Loucy (cell line): ENCODE measurements around the gene ZNF718.

Source experiments
- H2AFZ ChIP-seq: fragments of 200-600 bp; sonication (generic); 2 replicates; pipeline ENCODE4 v1.6.0; 2016; ENCODE audit warnings: antibody characterized with exemption, mild to moderate bottlenecking, low read length, moderate library complexity
- H3F3A ChIP-seq: fragments of 200-600 bp; 2 replicates; pipeline ENCODE4 v1.6.0; 2016; ENCODE audit warnings: antibody characterized with exemption, low read depth, mild to moderate bottlenecking
- H3K27me3 ChIP-seq: fragments of 200-600 bp; sonication (generic); 2 replicates; pipeline ENCODE4 v1.6.1; 2014; ENCODE audit warnings: low read length, mild to moderate bottlenecking; ENCODE audit not compliant: insufficient read depth, poor library complexity, severe bottlenecking
- H3K36me3 ChIP-seq: fragments of 200-600 bp; sonication (generic); 2 replicates; pipeline ENCODE4 v1.6.1; 2016; ENCODE audit warnings: low read length; ENCODE audit not compliant: insufficient read depth
- H3K4me1 ChIP-seq: fragments of 200-600 bp; sonication (generic); 2 replicates; pipeline ENCODE4 v1.5.1; 2014; ENCODE audit warnings: low read length, mild to moderate bottlenecking; ENCODE audit not compliant: insufficient read depth, poor library complexity, severe bottlenecking
- H3K4me2 ChIP-seq: fragments of 200-600 bp; sonication (generic); 2 replicates; pipeline ENCODE4 v1.6.0; 2014; ENCODE audit warnings: antibody characterized with exemption, low read length, low read depth, mild to moderate bottlenecking; ENCODE audit not compliant: poor library complexity, severe bottlenecking
- H3K4me3 ChIP-seq: fragments of 200-600 bp; sonication (generic); 2 replicates; pipeline ENCODE4 v1.5.1; 2014; ENCODE audit warnings: low read length, mild to moderate bottlenecking, mixed read lengths; ENCODE audit not compliant: poor library complexity, severe bottlenecking
- H3K79me2 ChIP-seq: fragments of 200-600 bp; sonication (generic); 2 replicates; pipeline ENCODE4 v1.6.1; 2014; ENCODE audit warnings: low read length; ENCODE audit not compliant: insufficient read depth
- H3K9ac ChIP-seq: fragments of 200-600 bp; sonication (generic); 2 replicates; pipeline ENCODE4 v1.6.0; 2014; ENCODE audit warnings: mild to moderate bottlenecking, low read depth, low read length, moderate library complexity; ENCODE audit not compliant: poor library complexity, severe bottlenecking
- H3K9me2 ChIP-seq: fragments of 200-600 bp; sonication (generic); replicated peaks from 2 replicates; pipeline ENCODE4 v1.6.1; 2016; ENCODE audit warnings: low read depth, low read length, mixed read lengths
- H3K9me3 ChIP-seq: fragments of 200-600 bp; sonication (generic); 2 replicates; pipeline ENCODE4 v1.6.1; 2014; ENCODE audit warnings: mild to moderate bottlenecking, antibody characterized with exemption, low read length, low read depth; ENCODE audit not compliant: insufficient read depth
- H4K20me1 ChIP-seq: fragments of 200-600 bp; sonication (generic); 2 replicates; pipeline ENCODE4 v1.6.0; 2014; ENCODE audit warnings: antibody characterized with exemption, low read length, mild to moderate bottlenecking; ENCODE audit not compliant: insufficient read depth, poor library complexity, severe bottlenecking
- EZH2phosphoT487 ChIP-seq: fragments of 200-600 bp; IDR thresholded peaks from 2 replicates; pipeline ENCODE4 v1.6.1; 2018; ENCODE audit warnings: antibody characterized with exemption, mild to moderate bottlenecking, moderate library complexity, borderline replicate concordance
- TF ChIP-seq, protein P1 (sequence below): fragments of 200-600 bp; sonication (generic); conservative IDR thresholded peaks from 2 replicates; pipeline ENCODE4 v1.5.1; 2014; ENCODE audit warnings: mild to moderate bottlenecking, antibody characterized with exemption, low read length

The ZNF718 gene

GRCh38 chr4:107444-108429 lies 16.6 kb upstream of the ZNF718 start:
- Histone ChIP-seq H3K27me3 (no peaks in the 10 kb centered on the region), H3K9ac (no peak overlapping the region), H3K4me2 (no peak overlapping the region), H3K4me3 (no peak overlapping the region), H3K4me1 (peaks cover 17% of the 10 kb centered on the region), H3K9me2 (no peaks in the 10 kb centered on the region), H4K20me1 (no peaks in the 10 kb centered on the region), H2AFZ (no peak overlapping the region), H3F3A (no peaks in the 10 kb centered on the region), H3K79me2 (no peaks in the 10 kb centered on the region), H3K36me3 (no peaks in the 10 kb centered on the region), H3K9me3 (peaks cover 11% of the 10 kb centered on the region; the same call in 1 of the 2 replicates)
- no peak for TF ChIP-seq EZH2phosphoT487
- TF ChIP-seq, protein P1, sequence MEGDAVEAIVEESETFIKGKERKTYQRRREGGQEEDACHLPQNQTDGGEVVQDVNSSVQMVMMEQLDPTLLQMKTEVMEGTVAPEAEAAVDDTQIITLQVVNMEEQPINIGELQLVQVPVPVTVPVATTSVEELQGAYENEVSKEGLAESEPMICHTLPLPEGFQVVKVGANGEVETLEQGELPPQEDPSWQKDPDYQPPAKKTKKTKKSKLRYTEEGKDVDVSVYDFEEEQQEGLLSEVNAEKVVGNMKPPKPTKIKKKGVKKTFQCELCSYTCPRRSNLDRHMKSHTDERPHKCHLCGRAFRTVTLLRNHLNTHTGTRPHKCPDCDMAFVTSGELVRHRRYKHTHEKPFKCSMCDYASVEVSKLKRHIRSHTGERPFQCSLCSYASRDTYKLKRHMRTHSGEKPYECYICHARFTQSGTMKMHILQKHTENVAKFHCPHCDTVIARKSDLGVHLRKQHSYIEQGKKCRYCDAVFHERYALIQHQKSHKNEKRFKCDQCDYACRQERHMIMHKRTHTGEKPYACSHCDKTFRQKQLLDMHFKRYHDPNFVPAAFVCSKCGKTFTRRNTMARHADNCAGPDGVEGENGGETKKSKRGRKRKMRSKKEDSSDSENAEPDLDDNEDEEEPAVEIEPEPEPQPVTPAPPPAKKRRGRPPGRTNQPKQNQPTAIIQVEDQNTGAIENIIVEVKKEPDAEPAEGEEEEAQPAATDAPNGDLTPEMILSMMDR, result no peak

- 0 out of 2 replicates have a peak overlapping the region, but pooled peaks have one; percentile 0 for H2AFZ ChIP-seq
- H3K4me2 ChIP-seq, result peak overlapping the region; percentile 28
- H3K9me2 ChIP-seq, result no peaks in the 10 kb centered on the region
- H3K27me3 ChIP-seq, result no peaks in the 10 kb centered on the region
- peak overlapping the region; percentile 41 for H3K9ac ChIP-seq
- no peak overlapping the region for H3K4me3 ChIP-seq
- no peaks in the 10 kb centered on the region for H3K79me2 ChIP-seq
- H3K9me3 ChIP-seq, result peaks cover 14% of the 10 kb centered on the region; the same call in 1 of the 2 replicates
- no peaks in the 10 kb centered on the region for H3K36me3 ChIP-seq
- H3F3A ChIP-seq, result no peaks in the 10 kb centered on the region
- TF ChIP-seq EZH2phosphoT487, result no peak
- TF ChIP-seq, protein P1, result no peak
- H4K20me1 ChIP-seq, result no peaks in the 10 kb centered on the region
- H3K4me1 ChIP-seq, result peaks cover 48% of the 10 kb centered on the region
These were observed 11.5 kb upstream of the ZNF718 start for GRCh38 chr4:112771-113170.

DNA sequence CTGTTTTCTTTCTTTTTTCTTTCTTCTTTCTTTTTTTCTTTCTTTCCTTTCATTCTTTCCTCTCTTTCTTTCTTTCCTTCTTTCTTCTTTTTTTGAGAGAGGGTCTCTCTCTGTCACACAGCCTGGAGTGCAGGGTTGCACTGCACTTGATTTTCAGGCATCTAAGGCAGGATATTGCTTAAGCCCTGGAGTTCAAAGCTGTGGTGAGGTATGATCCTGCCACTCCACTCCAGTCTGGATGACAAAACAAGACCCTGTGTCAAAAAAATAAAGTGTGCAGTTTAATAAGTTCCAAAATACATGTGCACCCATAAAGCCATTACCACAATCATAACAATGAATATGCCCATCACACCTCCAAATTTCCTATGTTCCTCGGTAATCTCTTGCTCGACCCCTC lies 10.6 kb upstream of the ZNF718 start:
- Histone ChIP-seq H3K36me3 (no peaks in the 10 kb centered on the region), H2AFZ (0 out of 2 replicates have a peak overlapping the region, but pooled peaks have one; percentile 0), H3K4me1 (peaks cover 52% of the 10 kb centered on the region), H3K9me3 (peaks cover 6% of the 10 kb centered on the region; the same call in 1 of the 2 replicates), H3K9ac (no peak overlapping the region), H3K4me3 (no peak overlapping the region), H3K4me2 (peak overlapping the region; percentile 28), H3K27me3 (no peaks in the 10 kb centered on the region), H3F3A (no peaks in the 10 kb centered on the region), H3K9me2 (no peaks in the 10 kb centered on the region), H4K20me1 (no peaks in the 10 kb centered on the region), H3K79me2 (no peaks in the 10 kb centered on the region)
- TF ChIP-seq EZH2phosphoT487, result no peak
- TF ChIP-seq, protein P1, result no peak
